SU-DHL-6 (cell line): ENCODE measurements around the gene COIL.

Experiments
- H2AFZ ChIP-seq: fragments of 200-600 bp; sonication (generic); 2 replicates; pipeline ENCODE4 v1.6.1; 2014; ENCODE audit warnings: low read depth, mild to moderate bottlenecking, moderate library complexity, mixed read lengths, antibody characterized with exemption, low read length; ENCODE audit not compliant: severe bottlenecking
- H3F3A ChIP-seq: fragments of 200-600 bp; shearing (Covaris generic); 2 replicates; pipeline ENCODE4 v1.6.0; 2016; ENCODE audit warnings: antibody characterized with exemption, mild to moderate bottlenecking; ENCODE audit not compliant: insufficient read depth
- H3K27ac ChIP-seq: fragments of 200-600 bp; sonication (generic); 2 replicates; pipeline ENCODE4 v1.5.1; 2016; ENCODE audit warnings: low read depth, mild to moderate bottlenecking, low read length, moderate library complexity, mixed read lengths
- H3K27me3 ChIP-seq: fragments of 200-600 bp; sonication (generic), shearing (Covaris generic); 2 replicates; pipeline ENCODE4 v1.6.0; 2014; ENCODE audit warnings: mild to moderate bottlenecking, low read length
- H3K36me3 ChIP-seq: fragments of 200-600 bp; sonication (generic); 2 replicates; pipeline ENCODE4 v1.6.1; 2014; ENCODE audit warnings: mild to moderate bottlenecking, low read length, mixed read lengths
- H3K4me2 ChIP-seq: fragments of 300-600, 200-600 bp; shearing (Covaris generic), sonication (generic); 2 replicates; pipeline ENCODE4 v1.6.0; 2014; ENCODE audit warnings: low read length, low read depth, mild to moderate bottlenecking; ENCODE audit not compliant: poor library complexity, severe bottlenecking
- H3K4me3 ChIP-seq: fragments of 200-600 bp; sonication (generic); 2 replicates; pipeline ENCODE4 v1.5.1; 2014; ENCODE audit warnings: antibody characterized with exemption, low read length, mild to moderate bottlenecking, mixed read lengths; ENCODE audit not compliant: insufficient read depth, poor library complexity, severe bottlenecking
- H3K79me2 ChIP-seq: fragments of 200-600 bp; sonication (generic); 2 replicates; pipeline ENCODE4 v1.6.1; 2014; ENCODE audit warnings: mild to moderate bottlenecking, low read length, moderate library complexity; ENCODE audit not compliant: insufficient read depth
- H3K9ac ChIP-seq: fragments of 200-600 bp; sonication (generic); 2 replicates; pipeline ENCODE4 v1.7.0; 2014; ENCODE audit warnings: mild to moderate bottlenecking, low read length
- H3K9me2 ChIP-seq: fragments of 200-600 bp; sonication (generic); replicated peaks from 2 replicates; pipeline ENCODE4 v1.6.1; 2014; ENCODE audit warnings: low read length; ENCODE audit not compliant: insufficient read depth
- H3K9me3 ChIP-seq: fragments of 200-600 bp; sonication (generic); 2 replicates; pipeline ENCODE4 v1.6.1; 2014; ENCODE audit warnings: low read length, mixed read lengths; ENCODE audit not compliant: insufficient read depth
- H4K20me1 ChIP-seq: fragments of 200-600 bp; sonication (generic); 2 replicates; pipeline ENCODE4 v1.6.1; 2014; ENCODE audit warnings: low read depth, mild to moderate bottlenecking, antibody characterized with exemption, low read length, moderate library complexity, mixed read lengths
- EZH2phosphoT487 ChIP-seq: fragments of 200-600 bp; sonication (generic), shearing (Covaris generic); conservative IDR thresholded peaks from 2 replicates; pipeline ENCODE4 v1.6.1; 2018; ENCODE audit warnings: mild to moderate bottlenecking, antibody characterized with exemption, low read length, moderate library complexity, mixed read lengths
- TF ChIP-seq, protein P1 (sequence below): fragments of 200-600 bp; sonication (generic); IDR thresholded peaks from one replicate; pipeline ENCODE4 v1.5.1; 2017; ENCODE audit warnings: antibody characterized with exemption, mild to moderate bottlenecking, low read length, moderate library complexity; ENCODE audit not compliant: insufficient read depth, poor library complexity, severe bottlenecking

The COIL gene

DNA sequence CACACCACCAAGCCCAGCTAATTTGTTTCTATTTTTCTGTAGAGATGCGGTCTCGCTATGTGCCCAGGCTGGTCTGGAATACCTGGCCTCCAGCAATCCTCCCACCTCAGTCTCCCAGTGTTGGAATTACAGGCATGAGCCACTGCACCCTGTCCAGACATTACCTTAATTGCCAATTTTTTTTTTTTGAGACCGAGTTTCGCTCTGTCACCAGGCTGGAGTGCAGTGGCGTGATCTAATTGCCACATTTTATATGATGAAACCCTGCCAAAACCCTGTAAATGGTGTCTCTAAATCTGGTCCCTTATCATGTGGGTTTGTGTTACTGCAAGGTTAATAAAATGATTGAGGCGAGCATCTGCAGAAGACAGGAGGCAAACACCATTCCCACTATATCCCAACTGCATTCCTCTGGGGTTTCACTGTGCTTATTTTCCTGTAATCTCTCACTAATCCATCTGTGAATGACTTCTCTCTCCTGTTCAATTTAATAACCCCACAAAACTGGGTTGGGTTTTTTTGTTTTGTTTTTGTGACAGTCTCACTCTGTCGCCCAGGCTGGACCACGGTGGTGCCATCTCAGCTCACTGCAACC is 27.6 kb downstream of the COIL start:
- Histone ChIP-seq H3K4me3 (no peak overlapping the region), H3K79me2 (no peaks in the 10 kb centered on the region), H3F3A (no peaks in the 10 kb centered on the region), H3K9me3 (peaks cover 17% of the 10 kb centered on the region; the same call in 1 of the 2 replicates), H3K27ac (no peak overlapping the region), H3K9me2 (no peaks in the 10 kb centered on the region), H4K20me1 (no peaks in the 10 kb centered on the region), H2AFZ (no peak overlapping the region), H3K27me3 (no peaks in the 10 kb centered on the region), H3K9ac (no peak overlapping the region), H3K36me3 (peaks cover 8% of the 10 kb centered on the region), H3K4me2 (no peak overlapping the region)
- TF ChIP-seq, protein P1, sequence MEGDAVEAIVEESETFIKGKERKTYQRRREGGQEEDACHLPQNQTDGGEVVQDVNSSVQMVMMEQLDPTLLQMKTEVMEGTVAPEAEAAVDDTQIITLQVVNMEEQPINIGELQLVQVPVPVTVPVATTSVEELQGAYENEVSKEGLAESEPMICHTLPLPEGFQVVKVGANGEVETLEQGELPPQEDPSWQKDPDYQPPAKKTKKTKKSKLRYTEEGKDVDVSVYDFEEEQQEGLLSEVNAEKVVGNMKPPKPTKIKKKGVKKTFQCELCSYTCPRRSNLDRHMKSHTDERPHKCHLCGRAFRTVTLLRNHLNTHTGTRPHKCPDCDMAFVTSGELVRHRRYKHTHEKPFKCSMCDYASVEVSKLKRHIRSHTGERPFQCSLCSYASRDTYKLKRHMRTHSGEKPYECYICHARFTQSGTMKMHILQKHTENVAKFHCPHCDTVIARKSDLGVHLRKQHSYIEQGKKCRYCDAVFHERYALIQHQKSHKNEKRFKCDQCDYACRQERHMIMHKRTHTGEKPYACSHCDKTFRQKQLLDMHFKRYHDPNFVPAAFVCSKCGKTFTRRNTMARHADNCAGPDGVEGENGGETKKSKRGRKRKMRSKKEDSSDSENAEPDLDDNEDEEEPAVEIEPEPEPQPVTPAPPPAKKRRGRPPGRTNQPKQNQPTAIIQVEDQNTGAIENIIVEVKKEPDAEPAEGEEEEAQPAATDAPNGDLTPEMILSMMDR, result no peak
- TF ChIP-seq EZH2phosphoT487, result no peak

DNA sequence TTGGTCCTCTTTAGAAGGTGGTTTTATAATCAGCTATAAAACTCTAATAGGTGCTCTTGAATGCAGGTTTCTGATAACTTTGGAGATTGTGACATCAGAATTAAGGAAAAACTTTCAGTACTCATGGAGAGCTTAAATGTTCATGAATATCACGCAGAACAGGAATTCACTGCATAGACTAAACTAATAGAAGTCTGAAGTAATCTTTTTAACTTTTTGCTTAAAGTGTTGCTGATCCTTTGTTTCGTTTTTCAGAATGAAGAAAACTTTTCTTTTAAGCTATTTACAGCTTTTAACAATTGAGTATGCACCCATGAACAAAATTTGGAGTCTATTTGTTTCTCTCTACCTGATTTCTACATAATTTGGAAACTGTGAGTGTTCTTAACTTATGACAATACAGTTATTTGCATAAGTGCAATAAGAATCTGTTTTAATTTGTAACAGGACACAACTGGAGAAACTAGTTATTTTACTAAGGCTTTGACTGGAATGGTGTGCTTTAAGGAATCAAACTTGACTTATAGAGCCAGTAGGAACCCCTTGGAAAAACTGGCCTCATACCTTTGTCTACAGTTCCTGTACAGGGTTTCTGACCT is 30.0 kb downstream of the COIL start:
- Histone ChIP-seq H4K20me1 (no peaks in the 10 kb centered on the region), H3K27ac (no peak overlapping the region), H3K36me3 (peaks cover 8% of the 10 kb centered on the region), H3K9ac (no peak overlapping the region), H3K9me3 (peaks cover 17% of the 10 kb centered on the region; the same call in 1 of the 2 replicates), H3K79me2 (no peaks in the 10 kb centered on the region), H3K9me2 (no peaks in the 10 kb centered on the region), H3K27me3 (no peaks in the 10 kb centered on the region), H3K4me3 (no peak overlapping the region), H3K4me2 (no peak overlapping the region), H2AFZ (no peak overlapping the region), H3F3A (no peaks in the 10 kb centered on the region)
- no peak for TF ChIP-seq EZH2phosphoT487
- TF ChIP-seq, protein P1, result no peak

- no peaks in the 10 kb centered on the region for H3K9me2 ChIP-seq
- no peaks in the 10 kb centered on the region for H3F3A ChIP-seq
- no peak overlapping the region for H3K9ac ChIP-seq
- no peaks in the 10 kb centered on the region for H3K27me3 ChIP-seq
- H2AFZ ChIP-seq, result no peak overlapping the region
- H3K4me2 ChIP-seq, result no peak overlapping the region
- no peaks in the 10 kb centered on the region for H4K20me1 ChIP-seq
- H3K79me2 ChIP-seq, result no peaks in the 10 kb centered on the region
- no peak overlapping the region for H3K4me3 ChIP-seq
- peaks cover 7% of the 10 kb centered on the region for H3K36me3 ChIP-seq
- peaks cover 17% of the 10 kb centered on the region; the same call in 1 of the 2 replicates for H3K9me3 ChIP-seq
- H3K27ac ChIP-seq, result no peak overlapping the region
- TF ChIP-seq EZH2phosphoT487, result no peak
- TF ChIP-seq, protein P1, result no peak
These were observed 31.4 kb downstream of the COIL start for GRCh38 chr17:56929362-56929969.
